CD14-positive monocyte (primary cell): Measurements from ENCODE around the gene PIR. TPM values are rescaled to one million over a fixed set of nuclear protein-coding genes. Genes with fewer than 3 reads are reported as not detected.

Experiments used
- DNase-seq, 3 donors: peaks; one replicate each; pipeline ENCODE4 v3.0.0-alpha.2; 2011 to 2022
- H2AFZ ChIP-seq: 2 replicates; pipeline ENCODE4 v1.6.0; 2012; ENCODE audit warnings: mild to moderate bottlenecking, low read depth, low read length, inconsistent platforms; ENCODE audit not compliant: insufficient read depth, poor library complexity, severe bottlenecking
- H3K27ac ChIP-seq, 2 donors: 1 replicate in 1 of 2; 2 replicates in 1 of 2; pipeline ENCODE4 v1.5.1; 2012 to 2013; ENCODE audit warnings: low read length in 2 of 2, control low read depth in 1 of 2, inconsistent platforms in 1 of 2, low read depth in 1 of 2, mild to moderate bottlenecking in 1 of 2
- H3K27me3 ChIP-seq, 2 donors: one replicate each; pipeline versions ENCODE4 v1.6.0 to v1.6.1; 2011 to 2013; ENCODE audit warnings: low read length in 2 of 2; ENCODE audit not compliant: control insufficient read depth in 2 of 2, insufficient read depth in 2 of 2
- H3K36me3 ChIP-seq, 2 donors: replicated peaks in 1 of 2; 1 replicate in 1 of 2; 2 replicates in 1 of 2; pipeline versions ENCODE4 v1.5.1 to v1.6.1; 2012 to 2013; ENCODE audit warnings: low read length in 2 of 2, control low read depth in 1 of 2, inconsistent platforms in 1 of 2, mild to moderate bottlenecking in 1 of 2; ENCODE audit not compliant: insufficient read depth in 2 of 2, control insufficient read depth in 1 of 2
- H3K4me1 ChIP-seq, 2 donors: 1 replicate in 1 of 2; 2 replicates in 1 of 2; pipeline versions ENCODE4 v1.5.1 to v1.6.1; 2012 to 2013; ENCODE audit warnings: low read length in 2 of 2, control low read depth in 1 of 2, inconsistent platforms in 1 of 2, mild to moderate bottlenecking in 1 of 2, moderate library complexity in 1 of 2; ENCODE audit not compliant: insufficient read depth in 2 of 2, control insufficient read depth in 1 of 2
- H3K4me2 ChIP-seq: replicated peaks from 2 replicates; pipeline ENCODE3; 2012; ENCODE audit warnings: low read length, moderate library complexity, mild to moderate bottlenecking; ENCODE audit not compliant: poor library complexity, severe bottlenecking; ENCODE audit errors: extremely low read depth
- H3K4me3 ChIP-seq, 3 experiments: fragments of 200-600 bp in 1 of 3; sonication (generic) in 1 of 3; replicated peaks in 1 of 3; 1 replicate in 2 of 3; 2 replicates in 1 of 3; pipeline ENCODE4 v1.5.1; 2011 to 2013; ENCODE audit warnings: low read length in 3 of 3, mild to moderate bottlenecking in 3 of 3, control low read depth in 2 of 3, low read depth in 2 of 3, inconsistent platforms in 1 of 3, moderate library complexity in 1 of 3
- H3K79me2 ChIP-seq: 2 replicates; pipeline ENCODE4 v1.6.0; 2012; ENCODE audit warnings: mild to moderate bottlenecking, control low read depth, inconsistent platforms, low read length, moderate library complexity; ENCODE audit not compliant: insufficient read depth
- H3K9ac ChIP-seq: 2 replicates; pipeline ENCODE4 v1.6.0; 2017; ENCODE audit warnings: low read length, mild to moderate bottlenecking; ENCODE audit not compliant: insufficient read depth, poor library complexity, severe bottlenecking
- H3K9me3 ChIP-seq, 2 donors: replicated peaks in 1 of 2; 1 replicate in 1 of 2; 2 replicates in 1 of 2; pipeline versions ENCODE4 v1.5.1 to v1.6.1; 2012 to 2013; ENCODE audit warnings: low read length in 2 of 2, control low read depth in 1 of 2; ENCODE audit not compliant: control insufficient read depth in 1 of 2, insufficient read depth in 1 of 2
- H4K20me1 ChIP-seq: 2 replicates; pipeline ENCODE4 v1.6.0; 2012; ENCODE audit warnings: mild to moderate bottlenecking, low read length, control low read depth, moderate library complexity; ENCODE audit not compliant: insufficient read depth
- H3K27ac Mint-ChIP-seq, 7 donors: one replicate each; pipeline ENCODE4 v1.8.0; 2020; ENCODE audit warnings: mild to moderate bottlenecking in 7 of 7, mixed read lengths in 7 of 7, moderate library complexity in 6 of 7, inconsistent platforms in 2 of 7
- H3K27me3 Mint-ChIP-seq, 3 donors: one replicate each; pipeline ENCODE4 v1.8.0; 2021 to 2022; ENCODE audit warnings: low read depth in 3 of 3, mild to moderate bottlenecking in 3 of 3, mixed read lengths in 3 of 3, moderate library complexity in 3 of 3, inconsistent platforms in 1 of 3
- H3K36me3 Mint-ChIP-seq, 2 donors: one replicate each; pipeline ENCODE4 v1.8.0; 2020; ENCODE audit warnings: mixed read lengths in 2 of 2, inconsistent platforms in 1 of 2, mild to moderate bottlenecking in 1 of 2
- H3K4me1 Mint-ChIP-seq: one replicate; pipeline ENCODE4 v1.8.0; 2020; ENCODE audit warnings: mild to moderate bottlenecking, mixed read lengths
- H3K4me3 Mint-ChIP-seq, 2 donors: one replicate each; pipeline ENCODE4 v1.8.0; 2020; ENCODE audit warnings: mild to moderate bottlenecking in 2 of 2, mixed read lengths in 2 of 2, moderate library complexity in 1 of 2
- H3K9me3 Mint-ChIP-seq, 7 donors: one replicate each; pipeline ENCODE4 v1.8.0; 2020 to 2022; ENCODE audit warnings: mixed read lengths in 7 of 7, mild to moderate bottlenecking in 6 of 7, moderate library complexity in 6 of 7, inconsistent platforms in 2 of 7
- WGBS: methylation state at CpG from one replicate; pipeline ENCODE4 v1.1.5; 2013; ENCODE audit warnings: missing lambda C conversion rate; ENCODE audit not compliant: insufficient coverage; 5-methylcytosine and 5-hydroxymethylcytosine counted together
- intact Hi-C, 2 donors: fragments of 100-400 bp; cut with micrococcal nuclease; formaldehyde crosslinking; loops; one replicate each; pipeline versions ENCODE4 v1.15.0 to v1.15.1; 2023
- polyA plus RNA-seq, 3 donors: library from polyadenylated mRNA; depleted of rRNA in 1 of 3; unstranded in 2 of 3; stranded (reverse) in 1 of 3; fragments of 300-500 nt in 2 of 3; fragments of >200 nt in 1 of 3; fragmentation: Illumina TruSeq in 2 of 3; gene quantifications; 1 replicate in 2 of 3; 2 replicates in 1 of 3; pipeline ENCODE4 v1.2.3, GENCODE V29; 2012 to 2021
- TF ChIP-seq, protein P1 (sequence below): fragments of 200-600 bp; IDR thresholded peaks from one replicate; pipeline ENCODE4 v1.8.0; 2022; ENCODE audit warnings: antibody characterized with exemption, mild to moderate bottlenecking

The PIR gene
- polyA plus RNA-seq, 3 donors: 0.05 to 0.23 TPM; not detected in 1

DNA sequence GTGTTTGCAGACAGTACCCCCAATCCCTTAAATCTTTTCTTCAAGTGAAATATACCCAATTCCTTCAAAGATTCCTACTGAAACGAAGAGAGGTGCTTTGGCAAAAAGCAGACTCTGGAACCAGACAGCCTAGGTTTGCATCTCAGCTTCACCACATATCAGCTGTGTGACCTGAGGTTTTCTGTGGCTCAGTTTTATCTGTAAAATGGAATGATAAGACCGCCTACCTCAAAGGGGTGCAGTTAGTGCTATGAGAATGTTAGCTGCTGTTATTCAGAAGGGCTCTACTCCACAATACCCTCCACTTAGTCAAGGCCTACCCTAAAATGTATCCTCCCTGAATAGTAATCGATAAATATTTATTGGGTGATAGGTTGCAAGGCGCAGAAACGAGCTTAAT lies 664 bp downstream of the PIR start:
- TF ChIP-seq, protein P1, sequence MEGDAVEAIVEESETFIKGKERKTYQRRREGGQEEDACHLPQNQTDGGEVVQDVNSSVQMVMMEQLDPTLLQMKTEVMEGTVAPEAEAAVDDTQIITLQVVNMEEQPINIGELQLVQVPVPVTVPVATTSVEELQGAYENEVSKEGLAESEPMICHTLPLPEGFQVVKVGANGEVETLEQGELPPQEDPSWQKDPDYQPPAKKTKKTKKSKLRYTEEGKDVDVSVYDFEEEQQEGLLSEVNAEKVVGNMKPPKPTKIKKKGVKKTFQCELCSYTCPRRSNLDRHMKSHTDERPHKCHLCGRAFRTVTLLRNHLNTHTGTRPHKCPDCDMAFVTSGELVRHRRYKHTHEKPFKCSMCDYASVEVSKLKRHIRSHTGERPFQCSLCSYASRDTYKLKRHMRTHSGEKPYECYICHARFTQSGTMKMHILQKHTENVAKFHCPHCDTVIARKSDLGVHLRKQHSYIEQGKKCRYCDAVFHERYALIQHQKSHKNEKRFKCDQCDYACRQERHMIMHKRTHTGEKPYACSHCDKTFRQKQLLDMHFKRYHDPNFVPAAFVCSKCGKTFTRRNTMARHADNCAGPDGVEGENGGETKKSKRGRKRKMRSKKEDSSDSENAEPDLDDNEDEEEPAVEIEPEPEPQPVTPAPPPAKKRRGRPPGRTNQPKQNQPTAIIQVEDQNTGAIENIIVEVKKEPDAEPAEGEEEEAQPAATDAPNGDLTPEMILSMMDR: no peak
- WGBS: no CpG with 5 or more reads among the region's 5 CpGs
- Mint-ChIP-seq H3K27ac (no peak overlapping the region), H3K4me1 (peaks cover 11% of the 10 kb centered on the region), H3K4me3 (no peak overlapping the region), H3K27me3 (peaks cover 0 to 42% (median 2%) of the 10 kb centered on the region in 3 donors), H3K36me3 (no peaks in the 10 kb centered on the region), H3K9me3 (peaks cover 0 to 8% (median 0%) of the 10 kb centered on the region in 7 donors)
- intact Hi-C loops: no loop called here
- no peak for DNase-seq
- Histone ChIP-seq H2AFZ (no peak overlapping the region), H4K20me1 (no peaks in the 10 kb centered on the region), H3K27ac (no peak overlapping the region), H3K9me3 (no peaks in the 10 kb centered on the region), H3K9ac (no peak overlapping the region), H3K79me2 (no peaks in the 10 kb centered on the region), H3K36me3 (no peaks in the 10 kb centered on the region), H3K4me2 (no peak overlapping the region), H3K4me3 (no peak overlapping the region), H3K27me3 (peaks cover 0 to 59% of the 10 kb centered on the region in 2 donors), H3K4me1 (peaks cover 4 to 9% of the 10 kb centered on the region in 2 donors)

DNA sequence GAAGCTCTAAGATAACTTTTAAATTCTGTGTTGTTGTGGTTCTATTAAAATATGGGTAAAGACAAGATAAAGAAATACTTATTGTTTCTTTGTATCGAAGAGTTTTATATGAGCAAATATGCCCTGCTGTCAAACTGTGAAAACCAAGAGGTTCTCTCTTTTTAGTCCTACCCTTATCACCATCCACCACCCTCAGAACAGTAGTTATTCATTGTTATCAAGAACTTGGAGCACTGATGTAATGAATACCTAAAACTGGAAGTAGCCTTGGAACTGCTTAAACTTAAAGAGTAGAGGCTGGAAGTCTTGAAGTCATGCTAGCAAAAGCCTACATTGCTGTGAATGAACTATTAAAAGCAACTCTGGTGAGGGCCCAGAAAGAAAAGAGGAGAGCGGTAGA lies 9.2 kb downstream of the PIR start:
- H3K4me1 Mint-ChIP-seq: no peaks in the 10 kb centered on the region
- Histone ChIP-seq H2AFZ (no peak overlapping the region), H3K9ac (no peak overlapping the region), H3K4me1 (no peaks in the 10 kb centered on the region), H3K4me2 (no peak overlapping the region), H3K79me2 (no peaks in the 10 kb centered on the region), H3K9me3 (no peaks in the 10 kb centered on the region), H4K20me1 (no peaks in the 10 kb centered on the region), H3K27ac (no peak overlapping the region), H3K36me3 (no peaks in the 10 kb centered on the region), H3K27me3 (peaks cover 0 to 44% of the 10 kb centered on the region in 2 donors), H3K4me3 (no peak overlapping the region)
- peaks cover 0 to 5% (median 0%) of the 10 kb centered on the region in 7 donors for H3K9me3 Mint-ChIP-seq
- DNase-seq: no peak
- no CpG with 5 or more reads among the region's 2 CpGs for WGBS
- TF ChIP-seq, protein P1: no peak
- H3K27me3 Mint-ChIP-seq: peaks cover 0 to 31% (median 1%) of the 10 kb centered on the region in 3 donors
- no peak overlapping the region for H3K27ac Mint-ChIP-seq
- intact Hi-C loops: no loop called here
- H3K4me3 Mint-ChIP-seq: no peak overlapping the region
- no peaks in the 10 kb centered on the region for H3K36me3 Mint-ChIP-seq
